ENCODE measurements around the gene LGI4.

The LGI4 gene

GRCh38 chr19:35087393-35087792, 47.5 kb downstream of the LGI4 start:
- DNase-seq (ENCODE audit: low read depth): no peak
- no peak overlapping the region for H3K4me3 ChIP-seq (ENCODE audit: low read length)
- no peak for TF ChIP-seq CTCF (conservative IDR thresholded peaks at IDR 0.05; ENCODE audit: low read depth, low read length)

- no peak for DNase-seq (ENCODE audit: low read depth)
- no peak overlapping the region for H3K4me3 ChIP-seq (ENCODE audit: low read length)
- no peak for TF ChIP-seq CTCF (conservative IDR thresholded peaks at IDR 0.05; ENCODE audit: low read depth, low read length)
Observed at GRCh38 chr19:35086455-35086854, 48.4 kb downstream of the LGI4 start.

- DNase-seq (ENCODE audit: low read depth): no peak
Observed at GRCh38 chr19:35085947-35086346, 48.9 kb downstream of the LGI4 start.

GRCh38 chr19:35084509-35084762, 50.4 kb downstream of the LGI4 start:
- no peak for TF ChIP-seq CTCF (conservative IDR thresholded peaks at IDR 0.05; ENCODE audit: low read depth, low read length)
- H3K4me3 ChIP-seq (ENCODE audit: low read length): no peak overlapping the region
- no peak for DNase-seq (ENCODE audit: low read depth)

More at GRCh38 chr19:35085947-35086346, 48.9 kb downstream of the LGI4 start:
- no peak for TF ChIP-seq CTCF (conservative IDR thresholded peaks at IDR 0.05; ENCODE audit: low read depth, low read length)
- H3K4me3 ChIP-seq (ENCODE audit: low read length): no peak overlapping the region

- DNase-seq (ENCODE audit: low read depth): no peak
- no peak overlapping the region for H3K4me3 ChIP-seq (ENCODE audit: low read length)
- no peak for TF ChIP-seq CTCF (conservative IDR thresholded peaks at IDR 0.05; ENCODE audit: low read depth, low read length)
Observed at GRCh38 chr19:35083691-35084508, 51.0 kb downstream of the LGI4 start.

GRCh38 chr19:35081201-35081600, 53.7 kb downstream of the LGI4 start:
- no peak for DNase-seq (ENCODE audit: low read depth)
- no peak overlapping the region for H3K4me3 ChIP-seq (ENCODE audit: low read length)
- no peak for TF ChIP-seq CTCF (conservative IDR thresholded peaks at IDR 0.05; ENCODE audit: low read depth, low read length)

GRCh38 chr19:35080613-35081170, 54.2 kb downstream of the LGI4 start:
- no peak overlapping the region for H3K4me3 ChIP-seq (ENCODE audit: low read length)
- DNase-seq (ENCODE audit: low read depth): no peak
- no peak for TF ChIP-seq CTCF (conservative IDR thresholded peaks at IDR 0.05; ENCODE audit: low read depth, low read length)
